SU-DHL-6 (cell line): Measurements from ENCODE around the gene CEP170B.

Experiments used
- CTCF ChIP-seq: fragments of 200-600 bp; sonication (generic); IDR thresholded peaks from one replicate; pipeline ENCODE4 v1.5.1; 2017; ENCODE audit warnings: antibody characterized with exemption, mild to moderate bottlenecking, low read length, moderate library complexity; ENCODE audit not compliant: insufficient read depth, poor library complexity, severe bottlenecking
- EZH2phosphoT487 ChIP-seq: fragments of 200-600 bp; sonication (generic), shearing (Covaris generic); conservative IDR thresholded peaks from 2 replicates; pipeline ENCODE4 v1.6.1; 2018; ENCODE audit warnings: mild to moderate bottlenecking, antibody characterized with exemption, low read length, moderate library complexity, mixed read lengths

- TF ChIP-seq CTCF (no peak), EZH2phosphoT487 (no peak)
These were observed 6.1 kb downstream of the CEP170B start for GRCh38 chr14:104871145-104871655.
